Glomerular endothelial cell (primary cell): Measurements from ENCODE around the gene YBX2. TPM values are rescaled to one million over a fixed set of nuclear protein-coding genes. Genes with fewer than 3 reads are reported as not detected.

Experiments used
- DNase-seq: peaks from one replicate; pipeline ENCODE4 v3.0.0-alpha.2; 2011; ENCODE audit warnings: low read depth, low spot score; ENCODE audit errors: extremely low read depth
- total RNA-seq: library from RNA; depleted of rRNA; stranded (reverse); fragments of >200 nt; gene quantifications from 2 replicates; pipeline ENCODE4 v1.2.3, GENCODE V29; 2015

YBX2 gene
- total RNA-seq, 1 donor from 2014 or later, result not detected

DNA sequence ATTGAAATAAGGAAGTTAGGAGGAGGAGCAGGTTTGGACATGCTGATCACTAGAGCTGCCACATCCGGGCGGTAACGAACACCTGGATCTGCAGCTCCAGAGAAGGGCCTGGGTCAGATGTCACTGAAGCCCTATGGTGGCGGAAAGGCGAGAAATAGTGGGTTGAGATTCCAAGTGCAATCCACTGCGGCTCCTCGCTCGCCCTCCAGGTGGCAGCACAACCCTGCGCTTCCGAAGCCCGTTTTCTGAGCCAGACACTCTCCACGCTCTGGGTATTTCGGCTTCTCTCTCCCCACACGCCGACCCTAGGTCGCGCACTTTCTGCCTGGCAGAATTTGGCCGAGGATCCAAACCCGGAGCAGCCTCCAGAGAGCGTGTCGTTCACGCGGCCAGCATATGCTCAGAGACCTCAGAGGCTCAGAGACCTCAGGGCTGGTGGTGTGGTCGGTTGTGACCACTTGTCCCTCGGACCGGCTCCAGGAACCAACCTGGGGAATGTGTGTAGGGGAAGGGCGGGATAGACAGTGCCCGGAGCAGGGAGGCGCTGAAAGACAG lies 13.8 kb downstream of the YBX2 start:
- DNase-seq, result no peak

DNA sequence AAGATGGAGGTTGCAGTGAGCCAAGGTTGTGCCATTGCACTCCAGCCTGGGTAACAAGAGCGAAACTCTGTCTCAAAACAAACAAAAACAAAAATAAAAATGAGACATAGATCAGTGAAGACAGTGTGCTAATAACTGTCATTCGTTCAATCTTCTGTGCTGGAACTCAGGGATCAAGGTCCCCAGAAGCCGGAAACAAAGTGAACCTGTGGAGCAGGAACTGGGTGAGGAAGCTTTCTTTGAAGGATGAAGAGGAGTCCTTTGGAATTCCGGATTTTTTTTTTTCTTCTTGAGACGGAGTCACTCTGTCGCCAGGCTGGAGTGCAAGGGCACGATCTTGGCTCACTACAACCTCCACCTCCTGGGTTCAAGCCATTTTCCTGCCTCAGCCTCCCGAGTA lies 15.0 kb downstream of the YBX2 start:
- no peak for DNase-seq

DNA sequence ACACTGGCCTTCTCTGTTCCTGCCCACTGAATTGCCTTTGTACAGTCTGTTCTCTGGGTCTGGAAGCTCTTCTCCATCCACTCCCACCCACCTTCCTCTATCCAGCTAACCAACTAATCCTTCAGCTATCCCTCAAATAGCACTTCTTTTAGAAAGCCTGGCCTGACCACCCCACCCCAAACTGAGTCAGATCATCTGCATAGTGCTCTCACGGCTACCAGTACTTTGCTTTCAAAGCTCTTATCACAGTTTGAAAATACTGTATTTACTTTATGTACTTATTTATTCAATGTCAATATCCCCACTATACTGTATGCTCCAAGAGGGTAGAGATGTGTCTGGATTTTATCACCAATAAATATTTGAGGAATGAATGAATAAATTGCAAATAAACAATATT lies 27.7 kb downstream of the YBX2 start:
- no peak for DNase-seq

GRCh38 chr17:7263801-7264078 lies 30.7 kb downstream of the YBX2 start:
- no peak for DNase-seq

GRCh38 chr17:7262935-7263800 lies 31.3 kb downstream of the YBX2 start:
- no peak for DNase-seq

DNA sequence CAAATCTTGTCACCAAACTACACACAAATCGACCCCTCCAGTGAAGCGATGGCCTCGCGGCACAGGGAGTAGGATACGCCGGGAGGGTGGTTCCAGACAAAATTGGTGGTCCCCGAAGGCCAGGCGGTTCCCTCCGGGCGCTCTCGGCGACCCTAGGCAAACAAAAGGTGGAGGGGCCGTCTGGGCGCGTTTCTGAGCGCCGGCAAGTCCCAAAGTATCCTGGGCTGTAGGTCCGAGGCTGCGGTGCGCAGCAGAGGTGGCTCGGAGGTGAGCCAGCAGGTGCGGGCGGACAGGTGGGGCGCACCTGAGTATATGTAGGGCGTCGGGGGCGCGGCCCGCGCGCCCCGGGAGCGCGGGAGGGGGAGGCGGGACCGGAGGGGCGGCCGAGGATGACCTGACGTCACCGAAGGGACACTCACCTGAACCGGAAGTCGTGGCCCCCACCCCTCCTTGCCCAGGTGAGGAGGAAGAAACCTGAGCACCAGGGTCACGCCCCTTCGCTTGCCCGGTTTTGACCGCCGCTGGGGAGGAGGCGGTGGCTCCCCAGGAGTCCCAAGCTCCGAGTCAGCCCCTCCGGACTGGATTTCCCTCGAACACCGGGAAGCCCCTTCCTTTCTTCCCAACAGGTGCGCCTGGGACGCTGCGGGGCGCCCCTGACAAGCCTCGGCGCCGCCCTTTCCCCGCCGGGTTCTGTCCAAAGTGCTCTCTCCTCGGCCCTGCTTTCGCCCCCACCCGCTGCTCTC lies 32.1 kb downstream of the YBX2 start, which contains the start of gene CLDN7:
TSS of gene CLDN7 (minus strand) at position 287 of the 743 bp plus-strand sequence. CDS start 435 bp downstream, outside the sequence.
- no peak for DNase-seq

GRCh38 chr17:7261379-7262191 lies 32.9 kb downstream of the YBX2 start:
- DNase-seq, result no peak

- DNase-seq, result no peak
Observed at GRCh38 chr17:7260651-7261378, 33.6 kb downstream of the YBX2 start.

DNA sequence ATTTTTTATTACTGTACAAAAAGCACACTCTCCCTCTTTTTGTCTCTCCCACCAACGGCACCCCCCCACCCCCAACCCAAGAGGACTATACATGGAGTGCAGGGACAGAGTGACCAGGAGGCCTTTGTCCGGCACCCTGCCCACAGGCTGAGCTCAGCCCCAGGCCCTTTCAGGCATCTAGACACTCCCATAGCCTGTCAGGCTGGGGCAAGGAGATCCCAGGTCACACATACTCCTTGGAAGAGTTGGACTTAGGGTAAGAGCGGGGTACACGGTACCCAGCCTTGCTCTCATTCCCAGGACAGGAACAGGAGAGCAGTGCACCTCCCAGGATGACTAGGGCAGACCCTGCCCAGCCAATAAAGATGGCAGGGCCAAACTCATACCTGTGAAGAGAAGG lies 34.3 kb downstream of the YBX2 start:
- no peak for DNase-seq

- DNase-seq, result no peak
Observed at GRCh38 chr17:7259555-7259889, 34.9 kb downstream of the YBX2 start.

- DNase-seq, result no peak
Observed at GRCh38 chr17:7258731-7259554, 35.5 kb downstream of the YBX2 start.

GRCh38 chr17:7256766-7257456 lies 37.5 kb downstream of the YBX2 start:
- DNase-seq, result no peak

- DNase-seq, result no peak
Observed at GRCh38 chr17:7254511-7254910, 39.9 kb downstream of the YBX2 start.

GRCh38 chr17:7253082-7253481 lies 41.4 kb downstream of the YBX2 start:
- DNase-seq, result no peak

DNA sequence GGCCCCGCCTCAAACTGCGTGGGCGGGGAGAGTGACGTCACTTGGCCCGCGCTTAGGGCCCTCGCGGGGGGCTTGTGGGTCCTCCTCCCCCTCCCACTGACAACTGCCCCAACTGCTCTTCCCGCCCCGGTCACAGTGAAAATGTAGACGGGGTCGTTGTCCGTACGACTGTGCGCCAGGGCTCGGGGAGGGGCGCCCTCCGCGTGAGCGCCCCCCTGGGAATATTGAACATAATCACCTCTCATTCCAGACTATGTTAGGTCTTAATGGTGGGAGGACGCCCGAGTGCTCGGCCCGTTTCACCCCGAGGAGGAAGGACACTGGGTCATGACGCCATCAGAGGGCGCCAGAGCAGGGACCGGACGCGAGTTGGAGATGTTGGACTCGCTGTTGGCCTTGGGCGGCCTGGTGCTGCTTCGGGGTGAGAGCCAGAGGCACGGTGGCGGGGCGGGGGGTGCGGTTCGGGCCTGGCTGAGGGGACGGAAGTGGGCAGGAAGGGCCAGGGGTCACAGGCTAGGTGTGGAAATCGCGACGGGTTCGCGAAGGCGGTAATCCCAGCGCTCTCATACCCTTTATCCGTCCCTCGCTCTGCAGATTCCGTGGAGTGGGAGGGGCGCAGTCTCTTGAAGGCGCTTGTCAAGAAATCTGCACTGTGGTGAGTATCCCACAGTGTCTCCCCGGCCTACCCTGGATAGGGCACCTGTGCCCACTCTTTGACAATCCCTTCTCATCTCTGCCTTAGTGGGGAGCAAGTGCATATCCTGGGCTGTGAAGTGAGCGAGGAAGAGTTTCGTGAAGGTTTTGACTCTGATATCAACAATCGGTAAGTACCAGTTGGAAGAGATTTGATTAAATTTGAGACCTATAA lies 42.0 kb downstream of the YBX2 start, which contains the start of gene ELP5:
TSS of gene ELP5 (plus strand) at position 40 of the 868 bp plus-strand sequence. CDS start at position 376, 336 bp downstream.
- DNase-seq, result peak; percentile 73

- DNase-seq, result peak; percentile 98
Observed at GRCh38 chr17:7251661-7252175, 42.7 kb downstream of the YBX2 start, which contains the start of gene CTDNEP1. CTDNEP1 (minus strand) TSS chr17:7251734; CDS start chr17:7251296, 438 bp downstream.
